Muscle layer of colon (tissue), 2 donors: ENCODE results near the gene SUMF1.
A peak's percentile ranks its signal among the peaks of the same experiment; 100 is the strongest.

Experiments
- H3K27ac ChIP-seq: one replicate; pipeline ENCODE4 v1.7.0; 2013; ENCODE audit warnings: low read depth, mild to moderate bottlenecking, low read length, moderate library complexity
- H3K27me3 ChIP-seq, 2 donors: one replicate each; pipeline ENCODE4 v1.7.0; 2013; ENCODE audit warnings: low read length in 2 of 2, mild to moderate bottlenecking in 2 of 2; ENCODE audit not compliant: insufficient read depth in 2 of 2, control insufficient read depth in 1 of 2
- H3K36me3 ChIP-seq: one replicate; pipeline ENCODE4 v1.7.0; 2013; ENCODE audit warnings: mild to moderate bottlenecking, low read length; ENCODE audit not compliant: insufficient read depth
- H3K4me1 ChIP-seq: one replicate; pipeline ENCODE4 v1.7.0; 2013; ENCODE audit warnings: mild to moderate bottlenecking, low read length; ENCODE audit not compliant: insufficient read depth
- H3K4me3 ChIP-seq, 2 donors: one replicate each; pipeline ENCODE4 v1.7.0; 2013; ENCODE audit warnings: low read length in 2 of 2, low read depth in 1 of 2, mild to moderate bottlenecking in 1 of 2, moderate library complexity in 1 of 2
- H3K9ac ChIP-seq: one replicate; pipeline ENCODE4 v1.7.0; 2013; ENCODE audit warnings: low read length
- H3K9me3 ChIP-seq: one replicate; pipeline ENCODE4 v1.7.0; 2013; ENCODE audit warnings: mild to moderate bottlenecking, low read length
- donor health status: abdominal sarcoma.
- donor health status: Adenocarcinoma of cecum.

Gene SUMF1

DNA sequence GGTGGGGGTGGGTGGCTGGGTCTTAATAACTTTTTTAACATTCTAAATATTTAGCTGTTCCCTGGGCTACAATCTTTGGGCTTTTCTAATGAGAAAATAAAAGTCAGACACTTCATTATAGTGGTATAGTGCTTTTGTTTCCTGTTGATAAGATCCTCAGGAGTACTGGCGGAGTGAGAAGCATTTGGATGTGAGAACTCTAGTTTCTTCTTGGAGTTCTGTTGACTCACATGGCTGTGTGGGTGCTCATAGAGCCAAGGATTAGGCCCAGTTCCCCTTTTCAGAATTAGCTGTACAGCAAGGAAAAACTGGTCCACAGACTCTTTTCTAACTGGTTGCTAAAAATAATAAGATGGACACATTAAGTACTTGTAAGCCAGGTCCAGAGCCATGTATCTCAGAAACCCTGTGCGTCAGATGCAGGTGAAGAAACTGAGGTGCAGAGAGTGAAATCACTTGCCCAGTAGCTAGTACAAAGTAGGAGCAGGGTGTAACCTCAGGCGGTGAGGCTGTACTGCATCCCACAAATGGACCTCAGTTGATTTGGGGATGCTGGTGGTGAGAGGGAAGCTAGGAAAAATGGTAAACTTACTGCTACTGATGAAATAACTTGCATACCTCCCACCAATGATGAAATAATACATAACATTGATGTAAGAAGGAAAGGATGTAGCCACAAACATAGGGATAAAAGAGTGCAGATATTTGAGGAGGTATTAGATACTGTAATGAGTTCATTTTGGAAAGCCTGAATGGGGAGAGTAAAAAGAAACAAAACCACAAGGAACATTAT, 28.4 kb upstream of the SUMF1 start:
- Histone ChIP-seq H3K9ac (no peak overlapping the region), H3K27me3 (no peaks in the 10 kb centered on the region), H3K9me3 (no peaks in the 10 kb centered on the region), H3K4me3 (peak overlapping the region; percentile 63 to 89), H3K36me3 (peaks cover 4% of the 10 kb centered on the region), H3K27ac (peak overlapping the region; percentile 66), H3K4me1 (peaks cover 25% of the 10 kb centered on the region)

- Histone ChIP-seq H3K4me1 (peaks cover 25% of the 10 kb centered on the region), H3K9ac (peak overlapping the region; percentile 27), H3K27me3 (no peaks in the 10 kb centered on the region), H3K36me3 (peaks cover 4% of the 10 kb centered on the region), H3K27ac (peak overlapping the region; percentile 66), H3K9me3 (no peaks in the 10 kb centered on the region), H3K4me3 (peak overlapping the region; percentile 63 to 89)
Measured at GRCh38 chr3:4494895-4495264, 27.8 kb upstream of the SUMF1 start.

GRCh38 chr3:4493941-4494894, 27.1 kb upstream of the SUMF1 start:
- H3K27ac ChIP-seq = peak overlapping the region; percentile 83
- H3K27me3 ChIP-seq = no peaks in the 10 kb centered on the region
- H3K9ac ChIP-seq = peak overlapping the region; percentile 54
- H3K4me1 ChIP-seq = peaks cover 25% of the 10 kb centered on the region
- H3K36me3 ChIP-seq = no peaks in the 10 kb centered on the region
- no peaks in the 10 kb centered on the region for H3K9me3 ChIP-seq
- H3K4me3 ChIP-seq = peak overlapping the region; percentile 63 to 89

GRCh38 chr3:4493014-4493940, 26.2 kb upstream of the SUMF1 start, which contains the start of gene ITPR1:
Gene ITPR1, plus strand, starts transcription at chr3:4493348. Its CDS starts 23,144 bp downstream, at chr3:4516492.
- H3K9me3 ChIP-seq = no peaks in the 10 kb centered on the region
- H3K27me3 ChIP-seq = no peaks in the 10 kb centered on the region
- H3K9ac ChIP-seq = peak within 1 kb of the TSS; percentile 63
- peaks cover 25% of the 10 kb centered on the region for H3K4me1 ChIP-seq
- H3K4me3 ChIP-seq = peak within 1 kb of the TSS; percentile 63 to 89
- peak within 1 kb of the TSS; percentile 83 for H3K27ac ChIP-seq
- H3K36me3 ChIP-seq = no peaks in the 10 kb centered on the region

DNA sequence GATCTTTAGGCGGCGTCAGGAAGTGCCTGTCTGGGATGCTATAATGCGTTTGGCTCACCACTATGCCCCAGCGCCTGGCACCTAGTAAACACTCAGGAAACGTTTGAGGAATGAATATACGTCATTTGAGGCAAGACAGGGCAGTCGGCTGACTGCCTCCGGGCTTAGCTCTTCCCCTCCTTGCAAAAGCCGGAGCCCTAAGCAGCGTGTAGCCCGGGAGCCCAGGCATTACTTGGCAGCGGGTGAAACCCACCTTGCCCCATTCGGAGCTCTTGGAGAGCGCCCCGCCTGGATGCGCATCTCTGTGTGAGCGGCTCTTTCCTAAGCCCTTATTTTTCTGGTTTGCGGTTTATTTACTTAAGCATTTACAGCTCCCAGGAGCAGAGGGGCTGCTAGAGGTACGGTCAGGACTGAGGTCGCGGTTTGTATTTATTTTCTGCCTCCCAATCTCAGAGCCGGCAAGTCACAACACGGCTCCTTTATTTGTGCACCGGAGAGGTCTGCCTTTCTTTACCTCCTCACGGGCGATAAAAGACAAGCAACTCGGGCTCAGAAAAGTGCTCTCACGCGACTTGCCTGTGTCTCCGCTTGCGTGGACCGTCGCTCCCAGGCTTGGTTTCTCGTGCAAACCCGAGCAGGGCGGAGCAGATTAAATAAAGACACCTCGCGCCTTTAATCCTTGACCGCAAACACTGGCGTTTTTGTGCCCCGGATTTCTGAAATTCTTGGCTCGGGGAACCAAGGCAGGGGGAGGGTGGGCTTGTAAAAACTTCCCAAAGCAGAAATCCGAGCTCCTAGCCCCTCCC, 25.3 kb upstream of the SUMF1 start:
- no peaks in the 10 kb centered on the region for H3K9me3 ChIP-seq
- peak overlapping the region; percentile 63 for H3K9ac ChIP-seq
- no peaks in the 10 kb centered on the region for H3K27me3 ChIP-seq
- peaks cover 25% of the 10 kb centered on the region for H3K4me1 ChIP-seq
- peak overlapping the region; percentile 75 for H3K27ac ChIP-seq
- H3K36me3 ChIP-seq = no peaks in the 10 kb centered on the region
- H3K4me3 ChIP-seq = peak overlapping the region; percentile 63 to 89

DNA sequence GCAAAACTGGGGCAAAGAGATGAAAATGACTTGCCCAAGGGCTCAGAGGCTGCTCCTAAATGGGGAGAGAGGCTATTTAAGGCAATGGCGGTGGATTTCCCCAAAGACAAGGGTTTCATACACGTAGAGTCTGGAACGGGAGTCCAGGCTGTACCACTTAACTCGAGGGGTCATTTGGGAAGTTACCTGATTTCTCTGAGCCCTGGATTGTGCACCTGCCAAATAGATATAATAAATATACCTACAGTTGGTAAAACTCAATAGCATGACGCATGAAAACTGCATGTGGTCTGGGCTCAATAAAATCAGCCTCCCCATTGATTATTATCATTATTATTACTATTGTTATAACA, 24.8 kb upstream of the SUMF1 start:
- Histone ChIP-seq H3K36me3 (no peaks in the 10 kb centered on the region), H3K9me3 (no peaks in the 10 kb centered on the region), H3K9ac (no peak overlapping the region), H3K4me1 (peaks cover 25% of the 10 kb centered on the region), H3K27ac (no peak overlapping the region), H3K27me3 (no peaks in the 10 kb centered on the region), H3K4me3 (peak overlapping the region; percentile 63 to 89)

GRCh38 chr3:4478261-4478660, 11.2 kb upstream of the SUMF1 start:
- no peaks in the 10 kb centered on the region for H3K4me1 ChIP-seq
- no peak overlapping the region for H3K4me3 ChIP-seq
- no peak overlapping the region for H3K9ac ChIP-seq
- no peaks in the 10 kb centered on the region for H3K9me3 ChIP-seq
- H3K27ac ChIP-seq = no peak overlapping the region
- no peaks in the 10 kb centered on the region for H3K27me3 ChIP-seq
- no peaks in the 10 kb centered on the region for H3K36me3 ChIP-seq

DNA sequence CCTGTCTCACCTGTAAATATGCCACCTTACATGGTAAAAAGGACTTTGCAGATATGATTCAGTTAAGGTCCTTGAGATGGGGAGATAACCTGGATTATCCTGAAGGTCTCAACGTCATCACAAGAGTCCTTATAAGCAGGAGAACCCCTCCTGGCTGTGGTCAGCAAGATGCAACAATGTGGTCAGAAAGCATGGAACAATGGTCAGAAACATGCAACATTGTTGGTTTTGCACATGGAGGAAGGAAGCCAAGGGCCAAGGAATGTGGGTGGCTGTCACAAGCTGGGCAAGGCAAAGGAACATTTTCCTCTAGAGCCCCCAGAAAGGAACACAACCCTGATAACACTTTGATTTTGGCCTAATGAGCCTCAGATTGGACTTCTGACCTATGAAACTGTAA, 9.4 kb upstream of the SUMF1 start:
- Histone ChIP-seq H3K27ac (no peak overlapping the region), H3K36me3 (no peaks in the 10 kb centered on the region), H3K4me1 (no peaks in the 10 kb centered on the region), H3K27me3 (no peaks in the 10 kb centered on the region), H3K4me3 (no peak overlapping the region), H3K9ac (no peak overlapping the region), H3K9me3 (no peaks in the 10 kb centered on the region)

DNA sequence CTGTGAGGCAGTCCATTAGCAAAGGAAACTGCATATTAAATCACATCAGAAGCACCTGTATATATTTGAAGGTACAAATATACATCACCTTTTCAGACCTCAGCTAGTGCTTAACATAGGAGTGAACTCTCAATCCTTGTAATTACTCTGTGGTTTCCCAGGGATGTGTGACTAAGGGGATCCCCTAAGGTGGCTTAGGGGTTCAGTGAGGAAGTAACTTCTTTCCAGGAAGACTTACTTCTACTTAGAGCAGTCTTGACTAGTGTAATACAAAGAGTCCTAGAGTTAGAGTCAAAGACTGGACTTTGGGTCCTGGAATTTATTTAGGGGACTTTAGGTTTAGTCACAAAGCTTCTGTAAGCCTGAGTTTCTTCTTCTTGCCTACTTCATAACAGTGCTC, 8.7 kb upstream of the SUMF1 start:
- no peaks in the 10 kb centered on the region for H3K9me3 ChIP-seq
- no peaks in the 10 kb centered on the region for H3K4me1 ChIP-seq
- no peak overlapping the region for H3K9ac ChIP-seq
- no peak overlapping the region for H3K4me3 ChIP-seq
- no peaks in the 10 kb centered on the region for H3K36me3 ChIP-seq
- H3K27me3 ChIP-seq = no peaks in the 10 kb centered on the region
- no peak overlapping the region for H3K27ac ChIP-seq

DNA sequence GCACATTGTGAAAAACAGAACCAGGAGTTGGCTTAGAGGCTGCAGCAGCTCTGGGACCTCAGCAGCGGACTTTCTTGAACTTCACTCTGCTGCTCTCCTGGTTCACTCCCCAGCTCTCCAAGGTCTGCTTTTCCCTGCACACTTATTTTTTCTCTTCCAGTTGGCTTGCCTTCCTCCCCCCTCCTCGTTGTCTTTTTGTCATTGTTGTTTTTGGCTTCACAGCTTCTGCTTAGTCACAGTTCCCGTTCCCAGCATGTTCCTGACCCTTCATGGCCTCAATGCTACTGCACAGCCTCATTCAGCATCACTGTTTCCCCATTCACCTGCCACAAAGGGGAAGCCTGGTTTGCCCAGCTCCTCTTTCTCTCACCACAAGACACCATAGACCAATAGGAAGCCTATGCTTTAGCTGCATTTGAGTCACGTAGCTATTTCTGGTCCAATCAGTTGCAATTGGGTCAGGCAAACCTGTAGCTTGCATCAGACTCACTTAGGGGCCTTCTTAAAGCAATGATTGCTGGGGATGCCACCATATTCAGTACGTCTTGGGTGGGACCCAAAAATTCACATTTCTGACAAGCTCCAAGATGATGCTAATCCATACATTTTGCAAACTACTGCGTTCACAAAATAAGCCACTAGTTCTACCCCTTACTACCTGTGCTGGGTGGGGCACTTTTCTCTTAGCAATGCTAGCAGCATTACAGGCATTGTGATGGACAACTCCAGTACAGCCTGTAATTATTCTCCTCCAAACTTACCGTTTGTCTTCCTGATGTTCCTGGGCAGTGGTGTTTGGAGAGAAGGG, 7.8 kb upstream of the SUMF1 start:
- Histone ChIP-seq H3K27me3 (no peaks in the 10 kb centered on the region), H3K27ac (no peak overlapping the region), H3K4me3 (no peak overlapping the region), H3K36me3 (no peaks in the 10 kb centered on the region), H3K9me3 (no peaks in the 10 kb centered on the region), H3K4me1 (no peaks in the 10 kb centered on the region), H3K9ac (no peak overlapping the region)
